Activated B cell treated with CpG ODN at 0.5 μM for 24 hours (primary cell): ENCODE data around the gene FRYL. TPM values are rescaled to one million over a fixed set of nuclear protein-coding genes. Genes with fewer than 3 reads are reported as not detected.

Experiments
- ATAC-seq: fragments of 200-7000 bp; cut with Tn5 transposase; one replicate; pipeline ENCODE4 v1.10.0; 2021; ENCODE audit warnings: low read depth, mild to moderate bottlenecking, moderate library complexity
- CTCF ChIA-PET: fragments of 350-600 bp; sonication (Branson Sonifier 250); formaldehyde crosslinking; loops from one replicate; lab custom pipeline; 2021; ENCODE audit warnings: antibody characterized with exemption; lab: Charles Lee
- POLR2A ChIA-PET: fragments of 350-600 bp; sonication (Branson Sonifier 250); formaldehyde crosslinking; loops from one replicate; lab custom pipeline; 2021; ENCODE audit warnings: antibody characterized with exemption; lab: Charles Lee
- DNase-seq: peaks from one replicate; pipeline ENCODE4 v3.0.0; 2022
- H3K27ac Mint-ChIP-seq: one replicate; pipeline ENCODE4 v1.8.0; 2020; ENCODE audit warnings: mixed read lengths
- H3K27me3 Mint-ChIP-seq: one replicate; pipeline ENCODE4 v1.8.0; 2021; ENCODE audit warnings: mixed read lengths
- H3K36me3 Mint-ChIP-seq: one replicate; pipeline ENCODE4 v1.8.0; 2021; ENCODE audit warnings: low read depth, mixed read lengths
- H3K4me1 Mint-ChIP-seq: one replicate; pipeline ENCODE4 v1.8.0; 2021; ENCODE audit warnings: mixed read lengths
- H3K4me3 Mint-ChIP-seq: one replicate; pipeline ENCODE4 v1.8.0; 2020; ENCODE audit warnings: mild to moderate bottlenecking, mixed read lengths
- H3K9me3 Mint-ChIP-seq: one replicate; pipeline ENCODE4 v1.8.0; 2020; ENCODE audit warnings: mixed read lengths
- intact Hi-C: fragments of 100-400 bp; cut with micrococcal nuclease; formaldehyde crosslinking; loops from one replicate; pipeline ENCODE4 v1.15.1; 2024
- total RNA-seq: library from RNA; stranded (reverse); gene quantifications from 2 replicates; pipeline ENCODE4 v1.2.3, GENCODE V29; 2022
- TF ChIP-seq, protein P1 (sequence below): fragments of 200-600 bp; IDR thresholded peaks from one replicate; pipeline ENCODE4 v1.8.0; 2022; ENCODE audit warnings: antibody characterized with exemption, mild to moderate bottlenecking

FRYL gene
- total RNA-seq, 1 donor from 2014 or later = 91.5 TPM

DNA sequence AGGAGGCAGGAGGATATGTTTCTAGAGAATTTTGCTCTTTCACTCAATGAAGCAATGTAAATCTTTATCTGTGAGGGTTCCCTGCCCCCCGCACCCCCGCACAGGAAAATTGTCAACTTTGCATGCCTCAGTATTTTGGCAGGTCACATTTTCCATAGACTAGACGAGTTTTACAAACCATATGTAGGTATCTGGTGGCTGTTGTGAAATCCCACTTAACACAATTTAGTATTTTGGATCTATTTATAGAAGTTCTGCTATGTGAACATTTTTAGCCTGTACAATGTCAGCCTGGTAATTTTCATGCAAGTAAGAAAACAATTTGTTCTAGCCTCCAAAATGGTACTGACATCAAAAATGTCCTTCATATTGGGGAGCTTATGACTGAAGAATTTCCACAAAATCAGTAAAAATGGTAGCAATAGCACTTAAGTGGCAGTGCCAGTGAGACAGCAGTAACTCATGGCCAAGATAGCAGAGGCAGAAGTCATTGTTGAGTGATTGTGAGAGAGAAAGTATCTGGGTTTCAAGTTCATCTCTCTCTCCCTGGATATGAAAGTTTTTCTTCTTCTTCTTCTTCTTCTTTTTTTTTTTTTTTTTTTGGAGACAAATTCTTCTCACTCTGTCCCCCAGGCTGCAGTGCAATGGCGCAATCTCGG is 12.4 kb upstream of the FRYL start:
- TF ChIP-seq, protein P1, sequence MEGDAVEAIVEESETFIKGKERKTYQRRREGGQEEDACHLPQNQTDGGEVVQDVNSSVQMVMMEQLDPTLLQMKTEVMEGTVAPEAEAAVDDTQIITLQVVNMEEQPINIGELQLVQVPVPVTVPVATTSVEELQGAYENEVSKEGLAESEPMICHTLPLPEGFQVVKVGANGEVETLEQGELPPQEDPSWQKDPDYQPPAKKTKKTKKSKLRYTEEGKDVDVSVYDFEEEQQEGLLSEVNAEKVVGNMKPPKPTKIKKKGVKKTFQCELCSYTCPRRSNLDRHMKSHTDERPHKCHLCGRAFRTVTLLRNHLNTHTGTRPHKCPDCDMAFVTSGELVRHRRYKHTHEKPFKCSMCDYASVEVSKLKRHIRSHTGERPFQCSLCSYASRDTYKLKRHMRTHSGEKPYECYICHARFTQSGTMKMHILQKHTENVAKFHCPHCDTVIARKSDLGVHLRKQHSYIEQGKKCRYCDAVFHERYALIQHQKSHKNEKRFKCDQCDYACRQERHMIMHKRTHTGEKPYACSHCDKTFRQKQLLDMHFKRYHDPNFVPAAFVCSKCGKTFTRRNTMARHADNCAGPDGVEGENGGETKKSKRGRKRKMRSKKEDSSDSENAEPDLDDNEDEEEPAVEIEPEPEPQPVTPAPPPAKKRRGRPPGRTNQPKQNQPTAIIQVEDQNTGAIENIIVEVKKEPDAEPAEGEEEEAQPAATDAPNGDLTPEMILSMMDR = no peak
- Mint-ChIP-seq H3K27ac (no peak overlapping the region), H3K4me1 (peaks cover 41% of the 10 kb centered on the region), H3K36me3 (no peaks in the 10 kb centered on the region), H3K9me3 (no peaks in the 10 kb centered on the region), H3K27me3 (no peaks in the 10 kb centered on the region), H3K4me3 (no peak overlapping the region)
- intact Hi-C loops = no loop called here
- DNase-seq = no peak
- ATAC-seq = no peak
- POLR2A ChIA-PET = interaction anchor here (1.7 kb wide), 1 partner anchor 12 kb away, joined by 3 read pairs; no protein-coding TSS in a partner anchor
- CTCF ChIA-PET = interaction anchor here (1.5 kb wide), 1 partner anchor 10 kb away, joined by 4 read pairs; no protein-coding TSS in a partner anchor

DNA sequence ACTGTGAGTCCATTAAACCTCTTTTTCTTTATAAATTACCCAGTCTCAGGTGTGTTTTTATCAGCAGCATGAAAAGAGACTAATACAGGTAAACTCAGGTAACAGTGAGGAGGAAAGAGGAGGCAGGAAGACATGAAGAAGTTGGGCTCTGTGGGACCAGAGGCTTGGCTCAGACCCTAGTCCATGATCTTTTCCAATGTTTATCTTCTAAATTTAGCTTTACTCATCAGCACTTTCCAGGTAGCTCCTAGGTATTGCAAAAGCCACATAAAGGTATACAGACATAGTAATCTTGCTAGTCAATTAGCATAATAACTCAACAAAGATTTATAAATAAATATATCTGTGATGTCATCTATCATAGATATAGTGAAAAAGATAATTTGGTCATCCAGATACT is 11.2 kb upstream of the FRYL start:
- TF ChIP-seq, protein P1 = no peak
- Mint-ChIP-seq H3K36me3 (no peaks in the 10 kb centered on the region), H3K4me1 (peaks cover 33% of the 10 kb centered on the region), H3K9me3 (no peaks in the 10 kb centered on the region), H3K27me3 (no peaks in the 10 kb centered on the region), H3K27ac (no peak overlapping the region), H3K4me3 (no peak overlapping the region)
- CTCF ChIA-PET = no interaction called here
- DNase-seq (no peak), ATAC-seq (no peak)
- POLR2A ChIA-PET = interaction anchor here (1.7 kb wide), 1 partner anchor 11 kb away, joined by 3 read pairs; no protein-coding TSS in a partner anchor
- intact Hi-C loops = no loop called here

DNA sequence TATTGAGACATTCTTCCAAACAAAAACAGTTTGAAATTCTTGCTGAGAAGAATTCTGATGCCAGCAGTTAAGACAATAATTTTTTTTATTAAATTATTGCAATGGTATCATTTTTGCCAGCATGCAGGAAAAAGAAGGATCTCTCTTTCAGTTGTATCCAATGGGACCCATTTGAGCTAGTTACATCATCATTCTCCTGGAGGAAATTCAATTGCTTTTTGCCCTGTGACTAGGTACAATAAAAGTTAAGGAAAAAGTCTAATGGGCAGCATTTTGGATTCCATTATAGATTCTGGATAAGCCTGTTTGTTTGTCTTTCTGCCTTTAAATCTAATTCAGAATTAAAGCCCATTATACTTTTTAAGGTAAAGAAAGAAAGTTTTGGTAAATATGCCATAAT is 10.5 kb upstream of the FRYL start:
- ChIA-PET POLR2A (interaction anchor here (1.7 kb wide), 1 partner anchor 10 kb away, joined by 3 read pairs; no protein-coding TSS in a partner anchor), CTCF (no interaction called here)
- H3K27me3 Mint-ChIP-seq = no peaks in the 10 kb centered on the region
- DNase-seq = no peak
- H3K36me3 Mint-ChIP-seq = no peaks in the 10 kb centered on the region
- ATAC-seq = no peak
- H3K9me3 Mint-ChIP-seq = no peaks in the 10 kb centered on the region
- TF ChIP-seq, protein P1 = no peak
- intact Hi-C loops = no loop called here
- H3K4me1 Mint-ChIP-seq = peaks cover 27% of the 10 kb centered on the region
- no peak overlapping the region for H3K27ac Mint-ChIP-seq
- H3K4me3 Mint-ChIP-seq = no peak overlapping the region

DNA sequence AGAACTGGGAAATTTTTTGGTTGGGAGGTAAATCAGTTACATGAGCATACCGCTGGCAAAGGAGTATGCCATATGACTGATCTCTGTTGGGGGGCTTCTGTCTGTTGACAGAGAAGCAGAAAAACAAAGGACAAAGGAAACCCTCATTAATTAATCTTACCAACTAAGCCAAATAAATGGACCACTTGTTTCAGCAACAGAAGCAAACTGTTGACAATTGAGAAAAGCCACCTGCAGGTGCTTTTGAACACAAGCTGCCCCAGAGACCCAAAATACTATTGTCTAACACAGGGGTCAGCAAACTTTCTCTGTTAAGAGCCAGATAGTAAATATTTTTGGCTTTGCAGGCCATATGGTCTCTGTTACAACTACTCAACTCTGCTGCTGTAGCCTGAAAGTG is 7.0 kb upstream of the FRYL start:
- Mint-ChIP-seq H3K4me1 (peaks cover 2% of the 10 kb centered on the region), H3K4me3 (no peak overlapping the region), H3K27me3 (no peaks in the 10 kb centered on the region), H3K27ac (no peak overlapping the region), H3K36me3 (no peaks in the 10 kb centered on the region), H3K9me3 (no peaks in the 10 kb centered on the region)
- ChIA-PET POLR2A (interaction anchor here (1.2 kb wide), 1 partner anchor 8 kb away, joined by 4 read pairs; no protein-coding TSS in a partner anchor), CTCF (no interaction called here)
- intact Hi-C loops = no loop called here
- DNase-seq = no peak
- TF ChIP-seq, protein P1 = no peak
- ATAC-seq = no peak

DNA sequence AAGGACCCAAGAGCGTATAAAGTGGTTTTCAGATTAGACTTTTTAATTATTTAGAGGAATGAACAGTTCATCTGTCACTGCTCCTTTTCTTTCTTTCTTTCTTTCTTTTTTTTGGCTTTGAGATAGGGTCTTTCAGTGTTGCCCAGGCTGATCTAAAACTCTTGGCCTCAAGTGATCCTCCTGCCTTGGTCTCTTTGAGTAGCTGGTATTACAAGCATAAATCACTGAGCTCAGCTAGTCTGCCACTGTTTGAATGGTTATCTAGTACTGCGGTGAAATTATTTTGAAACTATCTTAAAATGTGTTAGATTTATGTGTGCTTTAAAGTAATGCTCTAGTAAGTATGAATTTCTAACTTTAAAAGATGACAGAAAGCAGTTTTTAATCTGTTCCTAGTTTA is 6.5 kb upstream of the FRYL start:
- TF ChIP-seq, protein P1 = no peak
- no peaks in the 10 kb centered on the region for H3K9me3 Mint-ChIP-seq
- POLR2A ChIA-PET = no interaction called here
- CTCF ChIA-PET = no interaction called here
- intact Hi-C loops = no loop called here
- H3K27ac Mint-ChIP-seq = no peak overlapping the region
- H3K4me3 Mint-ChIP-seq = no peak overlapping the region
- no peaks in the 10 kb centered on the region for H3K27me3 Mint-ChIP-seq
- peaks cover under 1% of the 10 kb centered on the region for H3K4me1 Mint-ChIP-seq
- no peaks in the 10 kb centered on the region for H3K36me3 Mint-ChIP-seq
- no peak for ATAC-seq
- no peak for DNase-seq
